ENCODE data around the gene IQCK. TPM values are rescaled to one million over a fixed set of nuclear protein-coding genes. Genes with fewer than 3 reads are reported as not detected.

The IQCK gene
- total and polyA plus RNA-seq, 2 donors (not counting 3 experiments of a cell fraction or from before 2014, with no cell fraction given) = 17.2 to 18.1 TPM

GRCh38 chr16:19835968-19836421 lies 117.9 kb downstream of the IQCK start:
- no peak for FAIRE-seq
- H3K27ac ChIP-seq (ENCODE audit: insufficient read depth, low read depth, low read length) = no peak overlapping the region
- ChIA-PET POLR2A (no interaction called here), CTCF (interaction anchor here (1.2 kb wide), 1 partner anchor 34 kb away, joined by 4 read pairs; no protein-coding TSS in a partner anchor)
- H3K36me3 ChIP-seq (ENCODE audit: control insufficient read depth in 2 of 2, extremely low read depth in 1 of 2, insufficient read depth in 2 of 2, low read length in 2 of 2) = no peaks in the 10 kb centered on the region
- H3K4me2 ChIP-seq (ENCODE audit: insufficient read depth, low read length) = no peak overlapping the region
- no TSS peak for BruUV-seq (replicated peaks)
- H3K4me3 ChIP-seq (replicated peaks in 1 of 3; ENCODE audit: insufficient read depth in 1 of 3, low read depth in 1 of 3, low read length in 3 of 3) = no peak overlapping the region
- dilution Hi-C loops (cut with MboI; ENCODE audit: extremely low pct_ligation_motif_present, low sequenced_read_pairs) (no loop called here), intact Hi-C loops (cut with micrococcal nuclease) (no loop called here)
- DNase-seq (ENCODE audit: low read depth, low spot score) = no peak
- no peaks in the 10 kb centered on the region for H3K27me3 ChIP-seq (ENCODE audit: control insufficient read depth in 2 of 2, insufficient read depth in 2 of 2, low read length in 2 of 2)
- no peak for TF ChIP-seq POLR2A (IDR thresholded peaks at IDR 0.05; ENCODE audit: low read depth, low read length)
- TF ChIP-seq CTCF (IDR thresholded peaks at IDR 0.05; ENCODE audit: extremely low read depth in 1 of 2, insufficient read depth in 1 of 2, low read depth in 1 of 2, low read length in 2 of 2) = no peak
- no peak for TF ChIP-seq GATA2 (IDR thresholded peaks at IDR 0.05; ENCODE audit: insufficient read depth, insufficient read length, low read depth, low read length)
- TF ChIP-seq JUN (IDR thresholded peaks at IDR 0.05; ENCODE audit: borderline replicate concordance, insufficient read depth, insufficient read length, low read depth) = no peak
- TF ChIP-seq FOS (IDR thresholded peaks at IDR 0.05; ENCODE audit: borderline replicate concordance, insufficient read depth, low read length) = no peak
- no peak for TF ChIP-seq EZH2 (IDR thresholded peaks at IDR 0.05; ENCODE audit: borderline replicate concordance, low read depth, low read length, severe bottlenecking)
- TF ChIP-seq MAX (IDR thresholded peaks at IDR 0.05; ENCODE audit: insufficient read depth, insufficient read length) = no peak
- no peak for TF ChIP-seq POLR2AphosphoS5 (IDR thresholded peaks at IDR 0.05; ENCODE audit: insufficient read depth, low read depth, low read length)
- no peaks in the 10 kb centered on the region for H3K9me3 ChIP-seq (replicated peaks; ENCODE audit: control insufficient read depth, insufficient read depth, low read length)
- no peaks in the 10 kb centered on the region for H3K79me2 ChIP-seq (ENCODE audit: control insufficient read depth, insufficient read depth, low read length)
- H3K9me1 ChIP-seq (replicated peaks; ENCODE audit: control insufficient read depth, extremely low read depth, insufficient read depth, low read length) = no peaks in the 10 kb centered on the region
- no peaks in the 10 kb centered on the region for H3K4me1 ChIP-seq (ENCODE audit: control insufficient read depth, extremely low read depth, insufficient read depth, low read length)
- H4K20me1 ChIP-seq (replicated peaks; ENCODE audit: control insufficient read depth, extremely low read depth, insufficient read depth, low read length) = no peaks in the 10 kb centered on the region
- H3K9ac ChIP-seq (replicated peaks; ENCODE audit: extremely low read depth, insufficient read depth, low read length) = no peak overlapping the region
- H2AFZ ChIP-seq (ENCODE audit: low read depth, low read length) = no peak overlapping the region

Measured in endothelial cell of umbilical vein (primary cell).